K562 (cell line): ENCODE results near the gene NPAS3. TPM values are rescaled to one million over a fixed set of nuclear protein-coding genes. Genes with fewer than 3 reads are reported as not detected.

Experiments used
- ATAC-seq: fragments of 200-7000 bp; cut with Tn5 transposase; 3 replicates; pipeline ENCODE4 v1.9.1; 2020; ENCODE audit warnings: moderate library complexity
- BruUV-seq: library from RNA; stranded (reverse); fragments of 400-500 nt; replicated peaks from 2 replicates; lab custom pipeline; 2021; lab: Mats Ljungman, UMichigan
- CTCF ChIA-PET: fragments of 300-600 bp; formaldehyde crosslinking; extraction: SDS; loops from one replicate; lab custom pipeline; 2021; ENCODE audit warnings: low intra/inter-chr PET ratio; lab: Yijun Ruan, JAX
- POLR2A ChIA-PET: fragments of 300-600, 350-650 bp; sonication (Branson Sonifier 250); formaldehyde crosslinking; extraction: SDS; loops from one replicate; lab custom pipeline; 2021; ENCODE audit warnings: antibody characterized with exemption, inconsistent platforms; lab: Yijun Ruan, JAX
- DNase-seq, 4 experiments: peaks; one replicate each; pipeline versions ENCODE4 v3.0.0 to v3.0.0-alpha.2; 2011 to 2018; ENCODE audit warnings: low spot score in 3 of 4, mixed read lengths in 3 of 4; ENCODE audit errors: extremely low read depth in 1 of 4
- FAIRE-seq: peaks from 2 replicates; lab custom pipeline; 2011; peaks lifted over from hg19 to GRCh38; lab: Jason Lieb, UNC
- H2AFZ ChIP-seq: 2 replicates; pipeline ENCODE4 v1.6.0; 2011; ENCODE audit warnings: low read depth, low read length, control low read depth, inconsistent platforms
- H3K27ac ChIP-seq: fragments of 200-600 bp; 3 replicates; pipeline ENCODE4 v1.8.0; 2011; ENCODE audit warnings: low read depth, mild to moderate bottlenecking, control low read depth, inconsistent platforms, low read length, moderate library complexity, mixed read lengths; ENCODE audit errors: extremely low read depth
- H3K27me3 ChIP-seq, 2 experiments: fragments of 300-600 bp in 1 of 2; 2 replicates in 1 of 2; 3 replicates in 1 of 2; pipeline versions ENCODE4 v1.6.0 to v1.8.0; 2011; ENCODE audit warnings: inconsistent platforms in 2 of 2, low read length in 2 of 2, mild to moderate bottlenecking in 1 of 2, mixed read lengths in 1 of 2, moderate library complexity in 1 of 2; ENCODE audit not compliant: control insufficient read depth in 2 of 2, insufficient read depth in 2 of 2
- H3K36me3 ChIP-seq: fragments of 300-600 bp; 3 replicates; pipeline ENCODE4 v1.8.0; 2011; ENCODE audit warnings: mild to moderate bottlenecking, low read length, inconsistent platforms; ENCODE audit not compliant: control insufficient read depth, insufficient read depth
- H3K4me1 ChIP-seq, 2 experiments: fragments of 200-600 bp in 1 of 2; replicated peaks in 1 of 2; 2 replicates in 1 of 2; 3 replicates in 1 of 2; pipeline versions ENCODE4 v1.5.1 to v1.8.0; 2011; ENCODE audit warnings: inconsistent platforms in 2 of 2, low read length in 2 of 2, mild to moderate bottlenecking in 1 of 2, mixed read lengths in 1 of 2, moderate library complexity in 1 of 2; ENCODE audit not compliant: control insufficient read depth in 2 of 2, insufficient read depth in 2 of 2
- H3K4me2 ChIP-seq: 2 replicates; pipeline ENCODE4 v1.6.1; 2011; ENCODE audit warnings: low read length, control low read depth, inconsistent platforms, mixed read lengths; ENCODE audit not compliant: insufficient read depth
- H3K4me3 ChIP-seq: fragments of 200-600 bp; sonication (generic), shearing (Covaris generic); 2 replicates; pipeline ENCODE4 v1.5.1; 2016; ENCODE audit warnings: control low read depth, inconsistent platforms
- H3K79me2 ChIP-seq: fragments of 200-600 bp; 3 replicates; pipeline ENCODE4 v1.8.0; 2011; ENCODE audit warnings: low read length, inconsistent platforms; ENCODE audit not compliant: control insufficient read depth, insufficient read depth
- H3K9ac ChIP-seq, 2 experiments: 2 replicates each; pipeline versions ENCODE4 v1.6.0 to v1.6.1; 2011; ENCODE audit warnings: low read depth in 2 of 2, low read length in 2 of 2, control low read depth in 1 of 2, inconsistent platforms in 1 of 2, mild to moderate bottlenecking in 1 of 2, mixed read lengths in 1 of 2; ENCODE audit not compliant: insufficient read depth in 1 of 2
- H3K9me1 ChIP-seq: one replicate; pipeline ENCODE4 v1.6.0; 2011; ENCODE audit warnings: inconsistent platforms, mild to moderate bottlenecking, low read length, moderate library complexity; ENCODE audit not compliant: control insufficient read depth, insufficient read depth
- H3K9me3 ChIP-seq: replicated peaks from 2 replicates; pipeline ENCODE4 v1.5.1; 2011; ENCODE audit warnings: low read depth, low read length, inconsistent platforms; ENCODE audit not compliant: control insufficient read depth, insufficient read depth
- H4K20me1 ChIP-seq: replicated peaks from 2 replicates; pipeline ENCODE4 v1.6.1; 2011; ENCODE audit warnings: low read length, inconsistent platforms, mixed read lengths; ENCODE audit not compliant: control insufficient read depth, insufficient read depth
- E2F4 ChIP-seq: sonication (generic); formaldehyde crosslinking; IDR thresholded peaks from 2 replicates; pipeline ENCODE4 v1.8.0; 2022; ENCODE audit warnings: mild to moderate bottlenecking, low read depth, missing genetic modification reagents
- ETV6 ChIP-seq, 3 experiments: fragments of 150-350 bp in 1 of 3; sonication (generic) in 1 of 3; formaldehyde crosslinking in 1 of 3; IDR thresholded peaks; 2 replicates each; pipeline versions ENCODE4 v1.6.1 to v1.8.0; 2014 to 2022; ENCODE audit warnings: borderline replicate concordance in 2 of 3, low read depth in 2 of 3, antibody characterized with exemption in 1 of 3, low read length in 1 of 3, mild to moderate bottlenecking in 1 of 3, missing genetic modification reagents in 1 of 3
- NFIC ChIP-seq: fragments of 450-650 bp; IDR thresholded peaks from 2 replicates; pipeline ENCODE4 v1.6.1; 2017; ENCODE audit warnings: mild to moderate bottlenecking, inconsistent platforms
- RB1 ChIP-seq: fragments of 450-650 bp; IDR thresholded peaks from 2 replicates; pipeline ENCODE4 v1.6.1; 2017; ENCODE audit warnings: low read depth, mild to moderate bottlenecking
- WGBS: fragments of 100-300 bp; shearing (Covaris generic); methylation state at CpG from one replicate; pipeline ENCODE4 v1.1.6; 2016; ENCODE audit warnings: low coverage, mixed read lengths; ENCODE audit not compliant: insufficient coverage; ENCODE audit errors: missing lambda C conversion rate; 5-methylcytosine and 5-hydroxymethylcytosine counted together
- in situ Hi-C: fragments of 300-500 bp; cut with MboI; formaldehyde crosslinking; loops from 4 replicates; pipeline ENCODE4 v1.15.0; 2018; ENCODE audit warnings: inconsistent platforms, mixed read lengths
- intact Hi-C: fragments of 100-400 bp; cut with micrococcal nuclease; formaldehyde crosslinking; loops from 2 replicates; pipeline ENCODE4 v1.14.2; 2022
- polyA plus RNA-seq, 8 experiments: library from polyadenylated mRNA; depleted of rRNA in 4 of 8; stranded (reverse) in 5 of 8; unstranded in 3 of 8; fragments of >200 nt; fragmentation: Nextera tagmentation in 2 of 8; fragmentation: Illumina TruSeq in 1 of 8; extraction: Ambion mirVana in 2 of 8; extraction: Trizol in 1 of 8; gene quantifications; 2 replicates each; pipeline versions ENCODE4 v1.2.1 to v1.2.3, GENCODE V29; 2011 to 2014; ENCODE audit warnings: inconsistent platforms in 1 of 8, missing spikeins in 1 of 8
- total RNA-seq, 7 experiments: library from RNA; depleted of rRNA in 6 of 7; stranded (reverse); fragments of >200 nt in 6 of 7; fragmentation: Illumina TruSeq in 2 of 7; extraction: Trizol in 2 of 7; gene quantifications; 2 replicates each; pipeline versions ENCODE4 v1.2.1 to v1.2.3, GENCODE V29; 2011 to 2021; ENCODE audit warnings: low replicate concordance in 1 of 7

NPAS3 gene
- total and polyA plus RNA-seq, 9 of the 15 experiments (the other 6 are each of a cell fraction or from before 2014, with no cell fraction given): 0.04 TPM; not detected in 8

DNA sequence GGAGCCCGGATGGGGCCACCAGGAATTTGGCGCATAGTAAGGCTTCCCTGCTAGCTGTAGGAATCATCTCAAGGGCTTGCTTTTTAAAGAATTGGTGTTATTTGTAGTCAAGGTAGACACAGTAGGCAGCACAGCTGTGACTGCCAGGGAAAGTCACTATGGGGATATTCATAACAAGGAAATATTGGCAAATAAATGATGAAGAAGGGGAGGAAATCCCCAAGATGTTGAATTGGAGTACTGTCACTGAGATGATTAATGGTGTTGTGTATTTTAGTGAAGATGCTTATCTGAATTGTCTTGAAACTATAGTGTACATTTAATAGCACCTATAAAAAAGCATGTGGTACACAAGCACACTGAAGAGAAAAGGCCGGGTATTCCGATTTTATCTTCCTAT lies 118.9 kb downstream of the NPAS3 start:
- H3K9ac ChIP-seq: no peak overlapping the region
- no peak overlapping the region for H2AFZ ChIP-seq
- no peaks in the 10 kb centered on the region for H3K27me3 ChIP-seq
- no peaks in the 10 kb centered on the region for H3K4me1 ChIP-seq
- TF ChIP-seq NFIC (no peak), ETV6 (IDR thresholded peaks at IDR 0.05; ENCODE audit: borderline replicate concordance in 1 of 2, low read depth in 2 of 2, low read length in 1 of 2) (no peak), ETV6 (CRISPR knock-in tag; IDR thresholded peaks at IDR 0.05; ENCODE audit: borderline replicate concordance) (no peak), RB1 (no peak), E2F4 (CRISPR knock-in tag) (no peak)
- TF ChIP-seq, all 486 proteins: peak for 0
- Histone ChIP-seq H3K4me2 (no peak overlapping the region), H3K79me2 (no peaks in the 10 kb centered on the region), H3K4me3 (no peak overlapping the region), H4K20me1 (no peaks in the 10 kb centered on the region), H3K9me3 (no peaks in the 10 kb centered on the region), H3K27ac (no peak overlapping the region), H3K9me1 (no peaks in the 10 kb centered on the region), H3K36me3 (no peaks in the 10 kb centered on the region)
- DNase-seq (no peak), ATAC-seq (no peak), FAIRE-seq (no peak)
- in situ Hi-C loops: no loop called here
- 2% methylated on average over 4 of the region's 4 CpGs for WGBS
- BruUV-seq: no TSS peak
- CTCF ChIA-PET: no interaction called here
- intact Hi-C loops: no loop called here
- POLR2A ChIA-PET: no interaction called here
